GM19372 (cell line): Measurements from ENCODE around the gene TRAK1.
"Not testable (repeated sequence)": the region's sequence is repeated elsewhere in the genome, so short reads cannot be mapped to it uniquely, and the experiment has no call there.

ENCODE experiments used
- ATAC-seq: cut with Tn5 transposase; IDR thresholded peaks from one replicate; pipeline ENCODE4 v1.9.1; 2021; ENCODE audit warnings: mild to moderate bottlenecking, low read depth, moderate library complexity; ENCODE audit not compliant: unreplicated experiment

Gene TRAK1

GRCh38 chr3:42090973-42091731 lies at the start of gene TRAK1:
TRAK1 (plus strand) TSS chr3:42091357; CDS start chr3:42091470, 113 bp downstream.
- ATAC-seq = no peak

GRCh38 chr3:42042747-42043098 lies 48.4 kb upstream of the TRAK1 start:
- no peak for ATAC-seq

- no peak for ATAC-seq
Measured at GRCh38 chr3:42043099-42043813, 47.9 kb upstream of the TRAK1 start.

GRCh38 chr3:42045708-42046243 lies 45.4 kb upstream of the TRAK1 start:
- no peak for ATAC-seq

- ATAC-seq = not testable (repeated sequence)
Measured at GRCh38 chr3:42048526-42048925, 42.6 kb upstream of the TRAK1 start.

- ATAC-seq = no peak
Measured at GRCh38 chr3:42050126-42050525, 41.0 kb upstream of the TRAK1 start.

- ATAC-seq = no peak
Measured at GRCh38 chr3:42051384-42052131, 39.6 kb upstream of the TRAK1 start.

- no peak for ATAC-seq
Measured at GRCh38 chr3:42052132-42052483, 39.0 kb upstream of the TRAK1 start.

- ATAC-seq = no peak
Measured at GRCh38 chr3:42052484-42053351, 38.4 kb upstream of the TRAK1 start.

GRCh38 chr3:42053476-42053875 lies 37.7 kb upstream of the TRAK1 start:
- no peak for ATAC-seq

- no peak for ATAC-seq
Measured at GRCh38 chr3:42055291-42055690, 35.9 kb upstream of the TRAK1 start.

- no peak for ATAC-seq
Measured at GRCh38 chr3:42056840-42057239, 34.3 kb upstream of the TRAK1 start.

GRCh38 chr3:42057561-42058211 lies 33.5 kb upstream of the TRAK1 start:
- ATAC-seq = peak; percentile 76

GRCh38 chr3:42061025-42061712 lies 30.0 kb upstream of the TRAK1 start:
- no peak for ATAC-seq

GRCh38 chr3:42061713-42062380 lies 29.3 kb upstream of the TRAK1 start:
- no peak for ATAC-seq

- ATAC-seq = no peak
Measured at GRCh38 chr3:42062464-42062863, 28.7 kb upstream of the TRAK1 start.

- no peak for ATAC-seq
Measured at GRCh38 chr3:42063888-42064287, 27.3 kb upstream of the TRAK1 start.

- ATAC-seq = no peak
Measured at GRCh38 chr3:42066516-42067181, 24.5 kb upstream of the TRAK1 start.
